Hepatocyte (in vitro differentiated cells): Measurements from ENCODE around the gene C6orf136. TPM values are rescaled to one million over a fixed set of nuclear protein-coding genes. Genes with fewer than 3 reads are reported as not detected.

Experiments
- DNase-seq: peaks from one replicate; pipeline ENCODE4 v3.0.0-alpha.2; 2016; ENCODE audit warnings: low spot score
- H2AFZ ChIP-seq: fragments of 200-600 bp; sonication (generic); 2 replicates; pipeline ENCODE4 v1.6.0; 2016; ENCODE audit warnings: antibody characterized with exemption, mild to moderate bottlenecking
- H3K27ac ChIP-seq: fragments of 200-600 bp; sonication (generic); 2 replicates; pipeline ENCODE4 v1.5.1; 2016; ENCODE audit warnings: mild to moderate bottlenecking
- H3K27me3 ChIP-seq: fragments of 200-600 bp; sonication (generic); 2 replicates; pipeline ENCODE4 v1.6.1; 2016
- H3K36me3 ChIP-seq: fragments of 200-600 bp; sonication (generic); replicated peaks from 2 replicates; pipeline ENCODE4 v1.5.1; 2016; ENCODE audit warnings: low read depth; ENCODE audit not compliant: insufficient read depth
- H3K4me1 ChIP-seq: fragments of 200-600 bp; sonication (generic); 2 replicates; pipeline ENCODE4 v1.5.1; 2016; ENCODE audit warnings: mild to moderate bottlenecking, moderate library complexity; ENCODE audit not compliant: insufficient read depth
- H3K4me2 ChIP-seq: fragments of 200-600 bp; sonication (generic); 2 replicates; pipeline ENCODE4 v1.6.0; 2016
- H3K4me3 ChIP-seq: fragments of 200-600 bp; sonication (generic); 2 replicates; pipeline ENCODE4 v1.5.1; 2016; ENCODE audit warnings: mild to moderate bottlenecking
- H3K79me2 ChIP-seq: fragments of 200-600 bp; sonication (generic); 2 replicates; pipeline ENCODE4 v1.6.0; 2017; ENCODE audit warnings: mild to moderate bottlenecking
- H3K9me2 ChIP-seq: fragments of 200-600 bp; sonication (generic); replicated peaks from 2 replicates; pipeline ENCODE4 v1.6.0; 2017; ENCODE audit warnings: mild to moderate bottlenecking; ENCODE audit not compliant: insufficient read depth
- H3K9me3 ChIP-seq: fragments of 200-600 bp; sonication (generic); 2 replicates; pipeline ENCODE4 v1.5.1; 2016; ENCODE audit warnings: low read depth, mild to moderate bottlenecking
- H4K20me1 ChIP-seq: fragments of 200-600 bp; sonication (generic); 2 replicates; pipeline ENCODE4 v1.6.0; 2016; ENCODE audit warnings: mild to moderate bottlenecking; ENCODE audit not compliant: insufficient read depth, poor library complexity, severe bottlenecking
- CTCF ChIP-seq: fragments of 200-600 bp; sonication (generic); IDR thresholded peaks from 2 replicates; pipeline ENCODE4 v1.5.1; 2016; ENCODE audit warnings: antibody characterized with exemption, mild to moderate bottlenecking; ENCODE audit not compliant: poor library complexity
- EZH2 ChIP-seq: fragments of 200-600 bp; sonication (generic); IDR thresholded peaks from 2 replicates; pipeline ENCODE4 v1.6.1; 2016; ENCODE audit warnings: antibody characterized with exemption, mild to moderate bottlenecking, borderline replicate concordance
- EZH2phosphoT487 ChIP-seq: fragments of 200-600 bp; sonication (generic); IDR thresholded peaks from one replicate; pipeline ENCODE4 v1.6.1; 2018; ENCODE audit warnings: antibody characterized with exemption, mild to moderate bottlenecking, low read depth, moderate library complexity; ENCODE audit not compliant: unreplicated experiment, severe bottlenecking
- WGBS: methylation state at CpG from one replicate; pipeline ENCODE4 v1.1.6; 2016; ENCODE audit warnings: low lambda C conversion rate; ENCODE audit errors: missing lambda C conversion rate; 5-methylcytosine and 5-hydroxymethylcytosine counted together
- polyA plus RNA-seq: library from polyadenylated mRNA; unstranded; fragments of >200 nt; fragmentation: Nextera tagmentation; extraction: Ambion mirVana; gene quantifications from 2 replicates; pipeline ENCODE4 v1.2.1, GENCODE V29; 2016
- total RNA-seq: library from RNA; depleted of rRNA; stranded (reverse); fragments of >200 nt; gene quantifications from 2 replicates; pipeline ENCODE4 v1.2.3, GENCODE V29; 2014

The C6orf136 gene
- total and polyA plus RNA-seq, 2 experiments from 2014 or later = 8.7 to 16.9 TPM

GRCh38 chr6:30651143-30651542 lies 4.2 kb downstream of the C6orf136 start:
- no peaks in the 10 kb centered on the region for H3K9me3 ChIP-seq
- no peaks in the 10 kb centered on the region for H3K27me3 ChIP-seq
- H2AFZ ChIP-seq = no peak overlapping the region
- H3K27ac ChIP-seq = no peak overlapping the region
- H4K20me1 ChIP-seq = peaks cover 6% of the 10 kb centered on the region
- no peak overlapping the region for H3K4me3 ChIP-seq
- no peak overlapping the region for H3K4me2 ChIP-seq
- H3K9me2 ChIP-seq = no peaks in the 10 kb centered on the region
- H3K79me2 ChIP-seq = peaks cover 25% of the 10 kb centered on the region
- peaks cover 10% of the 10 kb centered on the region for H3K4me1 ChIP-seq
- DNase-seq = no peak
- H3K36me3 ChIP-seq = no peaks in the 10 kb centered on the region
- WGBS = 97% methylated on average over 12 of the region's 12 CpGs
- no peak for TF ChIP-seq EZH2phosphoT487
- TF ChIP-seq CTCF = no peak
- TF ChIP-seq EZH2 = no peak

GRCh38 chr6:30654798-30655742 lies 8.1 kb downstream of the C6orf136 start:
- peaks cover 5% of the 10 kb centered on the region for H3K36me3 ChIP-seq
- no peak overlapping the region for H3K27ac ChIP-seq
- H3K4me2 ChIP-seq = no peak overlapping the region
- H3K79me2 ChIP-seq = no peaks in the 10 kb centered on the region
- no peaks in the 10 kb centered on the region for H3K9me3 ChIP-seq
- WGBS = 90% methylated on average over 19 of the region's 19 CpGs
- TF ChIP-seq EZH2phosphoT487 = no peak
- TF ChIP-seq CTCF = no peak
- TF ChIP-seq EZH2 = no peak
- no peaks in the 10 kb centered on the region for H3K9me2 ChIP-seq
- no peak overlapping the region for H3K4me3 ChIP-seq
- no peak overlapping the region for H2AFZ ChIP-seq
- no peaks in the 10 kb centered on the region for H3K4me1 ChIP-seq
- DNase-seq = no peak
- H4K20me1 ChIP-seq = no peaks in the 10 kb centered on the region
- H3K27me3 ChIP-seq = no peaks in the 10 kb centered on the region

GRCh38 chr6:30655743-30656094 lies 8.8 kb downstream of the C6orf136 start:
- no peaks in the 10 kb centered on the region for H3K79me2 ChIP-seq
- H3K36me3 ChIP-seq = peaks cover 5% of the 10 kb centered on the region
- TF ChIP-seq EZH2phosphoT487 = no peak
- no peak for TF ChIP-seq CTCF
- TF ChIP-seq EZH2 = no peak

More at GRCh38 chr6:30655743-30656094, 8.8 kb downstream of the C6orf136 start:
- DNase-seq = no peak
- Histone ChIP-seq H3K9me3 (no peaks in the 10 kb centered on the region), H4K20me1 (no peaks in the 10 kb centered on the region), H3K27me3 (no peaks in the 10 kb centered on the region), H3K4me1 (no peaks in the 10 kb centered on the region), H2AFZ (no peak overlapping the region), H3K4me3 (no peak overlapping the region), H3K27ac (no peak overlapping the region), H3K9me2 (no peaks in the 10 kb centered on the region), H3K4me2 (no peak overlapping the region)
- 96% methylated on average over 3 of the region's 3 CpGs for WGBS
